Ramos (cell line): Measurements from ENCODE around the gene DRICH1.
"Not testable (repeated sequence)": the region's sequence is repeated elsewhere in the genome, so short reads cannot be mapped to it uniquely, and the experiment has no call there.

Source experiments
- in situ Hi-C: fragments of 300-500 bp; cut with MboI; formaldehyde crosslinking; loops from one replicate; pipeline ENCODE4 v1.14.3; 2022; ENCODE audit warnings: low sequenced_read_pairs; ENCODE audit not compliant: unreplicated experiment

Gene DRICH1

GRCh38 chr22:23574371-23574811 is 57.7 kb downstream of the DRICH1 start:
- in situ Hi-C loops: no loop called here

DNA sequence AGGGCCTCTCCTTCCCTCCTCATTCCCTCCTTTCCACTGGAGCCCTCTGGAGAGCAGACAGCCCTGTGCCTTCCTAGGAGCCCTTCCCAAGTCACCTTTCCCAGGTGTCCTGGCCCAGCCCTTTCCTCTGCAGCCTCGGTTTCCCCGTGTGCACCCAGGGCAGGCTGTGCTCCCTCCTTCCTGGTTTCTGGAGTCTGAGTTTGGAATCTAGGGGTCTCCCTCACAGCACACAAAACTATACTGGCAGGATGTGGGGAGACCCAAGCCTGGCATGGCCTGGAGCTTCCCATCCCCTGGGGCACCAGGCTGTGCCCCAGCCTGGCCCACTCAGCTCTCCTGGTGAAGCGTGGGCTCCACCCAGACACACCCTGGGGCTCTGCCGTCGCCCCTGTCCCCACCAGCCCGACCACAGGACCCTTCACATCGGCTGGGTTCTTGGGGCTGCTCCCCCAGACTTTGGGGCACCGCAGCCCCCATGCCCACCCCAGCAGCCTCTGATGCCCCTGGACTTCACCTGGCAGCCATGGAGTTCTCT is 58.4 kb downstream of the DRICH1 start:
- in situ Hi-C loops: not testable (repeated sequence)

GRCh38 chr22:23573106-23573505 is 59.0 kb downstream of the DRICH1 start:
- in situ Hi-C loops: not testable (repeated sequence)

- in situ Hi-C loops: no loop called here
Observed at GRCh38 chr22:23571486-23571885, 60.6 kb downstream of the DRICH1 start.

- in situ Hi-C loops: no loop called here
Observed at GRCh38 chr22:23570681-23571080, 61.4 kb downstream of the DRICH1 start.

DNA sequence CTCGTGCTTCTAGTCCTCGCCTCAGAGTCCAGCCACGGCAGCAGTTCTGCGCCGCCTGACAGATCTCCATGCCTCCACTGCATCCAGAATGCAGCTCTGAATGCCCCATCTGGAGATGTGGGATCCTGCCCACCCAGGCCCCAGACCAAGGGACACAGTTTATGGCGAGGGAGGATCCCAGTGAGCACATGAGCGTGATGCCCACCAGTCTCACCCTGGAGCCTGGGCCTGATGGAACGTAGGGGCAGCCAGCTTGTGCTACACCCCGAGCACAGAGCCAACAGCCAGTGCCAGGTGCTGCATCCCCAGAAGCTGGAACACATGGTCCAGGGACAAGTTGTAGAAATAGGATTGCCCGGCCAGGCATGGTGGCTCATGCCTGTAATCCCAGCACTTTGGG is 62.4 kb downstream of the DRICH1 start:
- in situ Hi-C loops: no loop called here

DNA sequence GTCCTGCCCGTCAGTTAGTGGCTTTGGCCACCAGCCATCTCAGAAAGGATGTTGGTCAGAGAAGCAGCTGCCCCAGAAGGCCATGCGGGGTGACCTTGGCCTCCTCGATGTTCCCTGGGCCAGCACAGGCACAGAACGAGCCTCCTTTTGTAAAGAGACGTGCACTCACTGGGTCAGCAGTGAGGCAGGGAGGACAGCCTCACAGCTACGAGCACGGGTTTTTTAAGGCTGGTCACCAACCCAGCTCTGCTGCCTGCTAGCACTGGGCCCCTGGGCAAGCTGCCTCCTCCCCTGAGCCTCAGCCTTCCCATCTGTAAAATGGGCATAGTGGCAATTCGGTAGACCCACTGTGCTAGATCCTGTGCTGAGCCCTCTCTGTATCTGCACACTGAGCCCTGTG is 62.8 kb downstream of the DRICH1 start:
- in situ Hi-C loops: no loop called here

DNA sequence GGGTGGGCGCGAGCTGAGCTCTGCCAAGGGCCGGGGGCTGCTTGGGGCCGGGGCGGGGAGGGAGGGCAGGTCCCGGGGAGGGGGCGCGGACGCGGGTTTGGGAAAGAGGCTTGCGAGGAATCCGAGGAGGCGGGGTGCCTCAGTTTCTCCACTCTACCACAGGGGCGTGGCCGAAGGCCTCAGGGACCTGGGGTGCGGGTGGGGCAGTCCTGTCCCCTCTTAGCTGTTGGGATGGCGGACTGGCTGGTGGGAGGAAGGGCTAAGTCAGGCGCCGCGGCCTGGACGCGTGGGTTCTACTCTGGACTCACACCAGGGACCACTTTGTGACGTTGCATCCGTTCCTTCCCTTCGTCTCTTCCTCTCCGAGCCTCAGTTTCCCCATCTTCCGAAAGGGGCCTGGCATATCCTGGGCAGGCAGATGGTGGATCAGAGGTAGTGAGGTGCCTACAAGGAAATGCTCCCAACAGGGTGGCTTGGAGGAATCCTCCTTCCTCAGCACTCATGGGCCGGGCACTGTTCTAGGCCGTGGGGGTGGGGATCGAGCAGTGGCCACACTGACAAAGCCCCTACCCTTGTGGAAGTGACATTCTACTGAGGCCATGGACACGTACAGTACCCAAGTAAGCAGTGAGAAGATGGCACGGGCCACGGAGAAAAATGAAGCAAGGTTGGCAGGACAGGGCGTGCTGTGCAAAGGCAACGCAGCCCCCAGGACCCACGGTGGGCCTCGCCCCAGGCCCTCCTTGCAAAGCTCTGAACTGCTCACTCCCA is 65.2 kb downstream of the DRICH1 start:
- in situ Hi-C loops: no loop called here

- in situ Hi-C loops: no loop called here
Observed at GRCh38 chr22:23565915-23566704, 66.0 kb downstream of the DRICH1 start.

GRCh38 chr22:23565305-23565914 is 66.7 kb downstream of the DRICH1 start:
- in situ Hi-C loops: no loop called here

- in situ Hi-C loops: no loop called here
Observed at GRCh38 chr22:23564276-23564675, 67.8 kb downstream of the DRICH1 start.

DNA sequence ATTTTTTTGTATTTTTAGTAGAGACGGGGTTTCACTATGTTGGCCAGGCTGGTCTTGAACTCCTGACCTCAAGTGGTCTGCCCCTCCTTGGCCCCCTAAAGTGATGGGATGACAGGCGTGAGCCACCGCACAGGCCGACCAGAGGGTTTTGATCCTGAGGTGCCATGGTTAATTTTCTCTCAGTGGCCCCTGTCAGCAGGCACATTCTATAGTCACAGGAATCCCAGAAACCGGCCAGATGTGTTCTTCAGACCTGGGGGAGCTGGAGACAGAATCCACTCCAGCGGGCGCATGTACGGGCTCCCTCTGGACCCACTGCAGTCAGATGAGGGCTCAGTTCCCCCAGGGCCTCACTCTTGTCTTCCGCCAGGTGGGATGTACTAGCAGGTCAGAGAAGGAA is 69.0 kb downstream of the DRICH1 start:
- in situ Hi-C loops: no loop called here

DNA sequence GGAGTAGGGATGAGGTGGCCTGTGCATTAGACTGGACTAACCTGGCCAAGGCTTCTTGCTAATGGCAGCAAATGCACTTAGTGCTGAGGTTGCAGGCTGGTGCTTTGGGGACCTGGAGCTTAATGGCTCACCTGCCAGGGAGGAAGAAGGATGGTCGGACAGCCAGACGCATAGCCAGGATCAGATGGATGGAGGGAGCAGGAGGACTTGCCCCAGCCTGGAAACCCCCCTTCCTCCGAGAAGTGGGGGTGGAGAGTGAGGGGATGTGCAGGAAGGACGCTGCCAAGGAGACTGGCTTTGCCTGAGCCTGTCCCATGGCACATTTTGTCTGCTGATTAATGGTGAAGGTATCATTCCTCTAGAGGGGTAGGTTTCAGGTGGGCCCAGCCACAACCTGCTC is 69.9 kb downstream of the DRICH1 start:
- in situ Hi-C loops: no loop called here

- in situ Hi-C loops: not testable (repeated sequence)
Observed at GRCh38 chr22:23561025-23561510, 71.1 kb downstream of the DRICH1 start.

DNA sequence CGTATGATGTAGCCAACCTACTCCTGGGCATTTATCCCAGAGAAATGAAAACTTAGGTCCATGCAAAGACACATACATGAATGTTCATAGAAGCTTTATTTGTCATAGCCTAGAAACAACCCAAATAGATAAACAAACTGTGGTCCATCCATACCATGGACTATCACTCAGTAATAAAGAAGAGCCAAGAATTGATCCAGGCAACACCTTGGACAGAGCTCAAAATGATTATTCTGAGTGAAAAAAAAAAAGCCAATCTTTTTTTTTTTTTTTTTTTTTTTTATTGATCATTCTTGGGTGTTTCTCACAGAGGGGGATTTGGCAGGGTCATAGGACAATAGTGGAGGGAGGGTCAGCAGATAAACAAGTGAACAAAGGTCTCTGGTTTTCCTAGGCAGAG is 71.9 kb downstream of the DRICH1 start:
- in situ Hi-C loops: not testable (repeated sequence)
